ENCODE data around the gene PRODH2.

GRCh38 chr19:35782589-35782988 is 30.1 kb downstream of the PRODH2 start:
- no peak for TF ChIP-seq CTCF (IDR thresholded peaks at IDR 0.05; ENCODE audit: low read depth, low read length, missing input control)
- TF ChIP-seq RAD21 (IDR thresholded peaks at IDR 0.05) = no peak
- no peak for TF ChIP-seq HNF4G (IDR thresholded peaks at IDR 0.05)
- TF ChIP-seq TAF1 (conservative IDR thresholded peaks at IDR 0.05) = no peak
